GM12878 (cell line): Measurements from ENCODE around the gene VARS2. TPM values are rescaled to one million over a fixed set of nuclear protein-coding genes. Genes with fewer than 3 reads are reported as not detected.

Experiments used
- ATAC-seq: fragments of 200-7000 bp; cut with Tn5 transposase; 3 replicates; pipeline ENCODE4 v1.9.1; 2020; ENCODE audit warnings: mild to moderate bottlenecking, moderate library complexity
- BruUV-seq: library from RNA; stranded (reverse); fragments of 400-500 nt; replicated peaks from 2 replicates; lab custom pipeline; 2021; lab: Mats Ljungman, UMichigan
- CTCF ChIA-PET: fragments of 300-600 bp; sonication (Branson Sonifier 250); formaldehyde crosslinking; extraction: SDS; loops from one replicate; lab custom pipeline; 2021; ENCODE audit warnings: inconsistent platforms; lab: Yijun Ruan, JAX
- POLR2A ChIA-PET: fragments of 350-600 bp; formaldehyde crosslinking; extraction: SDS; loops from one replicate; lab custom pipeline; 2021; ENCODE audit warnings: inconsistent platforms; lab: Charles Lee
- RAD21 ChIA-PET: fragments of 300-600 bp; sonication (Branson Sonifier 250); formaldehyde crosslinking; loops from one replicate; lab custom pipeline; 2023; ENCODE audit warnings: antibody characterized with exemption; ENCODE audit not compliant: unreplicated experiment; lab: Charles Lee
- SMC1A ChIA-PET: fragments of 300-600 bp; sonication (Branson Sonifier 250); formaldehyde crosslinking; loops from one replicate; lab custom pipeline; 2023; ENCODE audit not compliant: unreplicated experiment, uncharacterized antibody; lab: Charles Lee
- DNase-seq: peaks from one replicate; pipeline ENCODE4 v3.0.0-alpha.2; 2011; ENCODE audit warnings: low read depth, low spot score
- FAIRE-seq: peaks from 3 replicates; lab custom pipeline; 2011; peaks lifted over from hg19 to GRCh38; lab: Jason Lieb, UNC
- H2AFZ ChIP-seq: 2 replicates; pipeline ENCODE4 v1.6.0; 2011; ENCODE audit warnings: low read depth, low read length, control low read depth; ENCODE audit not compliant: control insufficient read depth
- H3K27ac ChIP-seq: 2 replicates; pipeline ENCODE4 v1.5.1; 2011; ENCODE audit warnings: control low read depth; ENCODE audit not compliant: control insufficient read depth, insufficient read depth
- H3K27me3 ChIP-seq, 2 experiments: replicated peaks in 1 of 2; 2 replicates each; pipeline versions ENCODE4 v1.6.0 to v1.6.1; 2011; ENCODE audit warnings: low read length in 1 of 2; ENCODE audit not compliant: control insufficient read depth in 2 of 2, insufficient read depth in 2 of 2
- H3K36me3 ChIP-seq, 2 experiments: 2 replicates each; pipeline ENCODE4 v1.5.1; 2011; ENCODE audit warnings: low read length in 1 of 2; ENCODE audit not compliant: control insufficient read depth in 2 of 2, insufficient read depth in 2 of 2
- H3K4me1 ChIP-seq: 2 replicates; pipeline ENCODE4 v1.6.1; 2011; ENCODE audit warnings: mild to moderate bottlenecking, low read length, moderate library complexity, mixed read lengths; ENCODE audit not compliant: control insufficient read depth, insufficient read depth
- H3K4me2 ChIP-seq: 2 replicates; pipeline ENCODE4 v1.6.0; 2011; ENCODE audit warnings: control low read depth; ENCODE audit not compliant: control insufficient read depth, insufficient read depth
- H3K4me3 ChIP-seq: fragments of 200-600 bp; sonication (generic); 2 replicates; pipeline ENCODE4 v1.5.1; 2016
- H3K79me2 ChIP-seq: 2 replicates; pipeline ENCODE4 v1.6.0; 2011; ENCODE audit warnings: low read length; ENCODE audit not compliant: control insufficient read depth, insufficient read depth
- H3K9ac ChIP-seq: 2 replicates; pipeline ENCODE4 v1.8.0; 2011; ENCODE audit warnings: low read length, control low read depth, mixed read lengths; ENCODE audit not compliant: control insufficient read depth, insufficient read depth
- H3K9me3 ChIP-seq: replicated peaks from 3 replicates; pipeline ENCODE4 v1.5.1; 2011; ENCODE audit warnings: mild to moderate bottlenecking, low read length; ENCODE audit not compliant: control insufficient read depth, insufficient read depth
- H4K20me1 ChIP-seq: 2 replicates; pipeline ENCODE4 v1.6.0; 2011; ENCODE audit not compliant: control insufficient read depth, insufficient read depth
- EED ChIP-seq: sonication (generic); IDR thresholded peaks from 2 replicates; pipeline ENCODE4 v1.6.1; 2016; ENCODE audit warnings: antibody characterized with exemption, low read depth
- EP300 ChIP-seq, 2 experiments: fragments of 150-350 bp in 1 of 2; IDR thresholded peaks; 2 replicates each; pipeline ENCODE4 v1.6.1; 2011 to 2012; ENCODE audit warnings: low read depth in 2 of 2, low read length in 2 of 2, borderline replicate concordance in 1 of 2, improper control_type of control experiment in 1 of 2, inconsistent platforms in 1 of 2; ENCODE audit not compliant: control insufficient read depth in 1 of 2
- FOXM1 ChIP-seq: IDR thresholded peaks from 2 replicates; pipeline ENCODE4 v1.6.1; 2012; ENCODE audit warnings: low read depth, mild to moderate bottlenecking, inconsistent platforms, low read length, moderate library complexity
- GABPA ChIP-seq: IDR thresholded peaks from 2 replicates; pipeline ENCODE4 v1.6.1; 2014; ENCODE audit warnings: antibody characterized with exemption, low read depth, mild to moderate bottlenecking, inconsistent platforms
- IRF4 ChIP-seq: IDR thresholded peaks from 2 replicates; pipeline ENCODE4 v1.6.1; 2011; ENCODE audit warnings: low read depth, low read length
- JUNB ChIP-seq: IDR thresholded peaks from 2 replicates; pipeline ENCODE4 v1.6.1; 2016; ENCODE audit warnings: antibody characterized with exemption, mild to moderate bottlenecking
- RBBP5 ChIP-seq: fragments of 200-600 bp; sonication (generic); conservative IDR thresholded peaks from 2 replicates; pipeline ENCODE4 v1.6.1; 2016
- SMAD5 ChIP-seq: IDR thresholded peaks from 2 replicates; pipeline ENCODE4 v1.6.1; 2016; ENCODE audit warnings: antibody characterized with exemption, low read depth
- WGBS: methylation state at CpG from one replicate; pipeline ENCODE4 v1.1.6; 2016; ENCODE audit warnings: low lambda C conversion rate; ENCODE audit not compliant: insufficient replicate concordance, insufficient coverage; ENCODE audit errors: missing lambda C conversion rate; 5-methylcytosine and 5-hydroxymethylcytosine counted together
- in situ Hi-C: fragments of 300-500 bp; cut with MboI; formaldehyde crosslinking; loops from 9 replicates; pipeline ENCODE4 v1.14.3; 2018; ENCODE audit warnings: mixed read lengths
- intact Hi-C: fragments of 100-400 bp; cut with micrococcal nuclease; formaldehyde crosslinking; loops from one replicate; pipeline ENCODE4 v1.14.2; 2022; ENCODE audit not compliant: unreplicated experiment
- polyA plus RNA-seq, 11 experiments: library from polyadenylated mRNA; depleted of rRNA in 4 of 11; unstranded in 6 of 11; stranded (reverse) in 5 of 11; fragments of >200 nt; fragmentation: Nextera tagmentation in 4 of 11; fragmentation: Illumina TruSeq in 1 of 11; extraction: Ambion mirVana in 4 of 11; extraction: Trizol in 1 of 11; gene quantifications; 1 replicate in 1 of 11; 2 replicates in 10 of 11; pipeline versions ENCODE4 v1.2.1 to v1.2.3, GENCODE V29; 2011 to 2016; ENCODE audit warnings: inconsistent platforms in 2 of 11, missing spikeins in 2 of 11, low read depth in 1 of 11
- total RNA-seq, 4 experiments: library from RNA; depleted of rRNA in 3 of 4; stranded (reverse); fragments of >200 nt in 3 of 4; fragmentation: Illumina TruSeq in 1 of 4; extraction: Trizol in 1 of 4; gene quantifications; 2 replicates each; pipeline versions ENCODE4 v1.2.1 to v1.2.3, GENCODE V29; 2013 to 2021
- TF ChIP-seq, protein P1 (sequence below): fragments of 150-350 bp; IDR thresholded peaks from 2 replicates; pipeline ENCODE4 v1.6.1; 2014; ENCODE audit warnings: mild to moderate bottlenecking, low read depth, low read length
- TF ChIP-seq, protein P2 (sequence below): IDR thresholded peaks from 2 replicates; pipeline ENCODE4 v1.6.1; 2012; ENCODE audit warnings: low read depth, low read length, improper control_type of control experiment
- TF ChIP-seq, protein P3 (sequence below): fragments of 450-650 bp; IDR thresholded peaks from 2 replicates; pipeline ENCODE4 v1.6.1; 2017; ENCODE audit warnings: mild to moderate bottlenecking
- TF ChIP-seq, protein P4 (sequence below): IDR thresholded peaks from 2 replicates; pipeline ENCODE4 v1.6.1; 2011; ENCODE audit warnings: borderline replicate concordance, low read depth, mild to moderate bottlenecking, moderate library complexity, low read length; ENCODE audit not compliant: insufficient read depth, poor library complexity, severe bottlenecking
- TF ChIP-seq, protein P5 (sequence below): IDR thresholded peaks from 2 replicates; pipeline ENCODE4 v1.6.1; 2011; ENCODE audit warnings: low read depth, mild to moderate bottlenecking, low read length, moderate library complexity, borderline replicate concordance; ENCODE audit errors: extremely low read depth

The VARS2 gene
- total and polyA plus RNA-seq, 10 of the 15 experiments (the other 5 are each of a cell fraction or from before 2014, with no cell fraction given): 3.8 to 70.7 (median 49.1) TPM

DNA sequence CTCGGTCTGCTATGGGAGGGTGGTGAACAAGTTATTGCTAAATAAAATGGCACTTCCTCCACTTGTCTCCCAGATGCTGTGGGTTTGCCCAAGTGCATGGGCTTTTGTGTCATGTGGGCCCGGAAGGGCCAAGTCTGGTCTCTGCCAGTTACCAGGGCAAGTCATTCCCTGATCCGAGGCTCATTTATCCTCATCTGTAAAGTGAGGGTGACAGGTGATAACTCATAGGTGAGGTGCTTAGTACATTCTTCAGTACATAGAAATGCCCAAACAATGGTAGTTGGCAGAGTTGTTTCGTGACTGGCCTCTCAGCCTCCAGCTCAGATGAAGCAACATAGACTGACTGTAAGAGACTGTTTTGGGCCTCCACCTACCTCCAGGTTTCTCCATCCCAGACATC is 24.7 kb downstream of the VARS2 start:
- ChIA-PET RAD21 (no interaction called here), POLR2A (no interaction called here), CTCF (no interaction called here), SMC1A (no interaction called here)
- no TSS peak for BruUV-seq
- Histone ChIP-seq H4K20me1 (no peaks in the 10 kb centered on the region; the same call in 1 of the 2 replicates), H3K9me3 (no peaks in the 10 kb centered on the region), H3K36me3 (no peaks in the 10 kb centered on the region), H2AFZ (no peak overlapping the region), H3K4me3 (no peak overlapping the region), H3K4me1 (no peaks in the 10 kb centered on the region), H3K27ac (no peak overlapping the region), H3K79me2 (no peaks in the 10 kb centered on the region), H3K9ac (no peak overlapping the region), H3K27me3 (peaks cover 0 to 5% of the 10 kb centered on the region in 2 experiments; a peak in 3 of 4 replicates), H3K4me2 (no peak overlapping the region)
- intact Hi-C loops (no loop called here), in situ Hi-C loops (no loop called here)
- 12% methylated on average over 4 of the region's 4 CpGs for WGBS
- ATAC-seq (no peak), FAIRE-seq (no peak), DNase-seq (no peak)
- no peak for TF ChIP-seq IRF4
- TF ChIP-seq, protein P1, sequence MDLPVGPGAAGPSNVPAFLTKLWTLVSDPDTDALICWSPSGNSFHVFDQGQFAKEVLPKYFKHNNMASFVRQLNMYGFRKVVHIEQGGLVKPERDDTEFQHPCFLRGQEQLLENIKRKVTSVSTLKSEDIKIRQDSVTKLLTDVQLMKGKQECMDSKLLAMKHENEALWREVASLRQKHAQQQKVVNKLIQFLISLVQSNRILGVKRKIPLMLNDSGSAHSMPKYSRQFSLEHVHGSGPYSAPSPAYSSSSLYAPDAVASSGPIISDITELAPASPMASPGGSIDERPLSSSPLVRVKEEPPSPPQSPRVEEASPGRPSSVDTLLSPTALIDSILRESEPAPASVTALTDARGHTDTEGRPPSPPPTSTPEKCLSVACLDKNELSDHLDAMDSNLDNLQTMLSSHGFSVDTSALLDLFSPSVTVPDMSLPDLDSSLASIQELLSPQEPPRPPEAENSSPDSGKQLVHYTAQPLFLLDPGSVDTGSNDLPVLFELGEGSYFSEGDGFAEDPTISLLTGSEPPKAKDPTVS: no peak
- TF ChIP-seq, protein P2, sequence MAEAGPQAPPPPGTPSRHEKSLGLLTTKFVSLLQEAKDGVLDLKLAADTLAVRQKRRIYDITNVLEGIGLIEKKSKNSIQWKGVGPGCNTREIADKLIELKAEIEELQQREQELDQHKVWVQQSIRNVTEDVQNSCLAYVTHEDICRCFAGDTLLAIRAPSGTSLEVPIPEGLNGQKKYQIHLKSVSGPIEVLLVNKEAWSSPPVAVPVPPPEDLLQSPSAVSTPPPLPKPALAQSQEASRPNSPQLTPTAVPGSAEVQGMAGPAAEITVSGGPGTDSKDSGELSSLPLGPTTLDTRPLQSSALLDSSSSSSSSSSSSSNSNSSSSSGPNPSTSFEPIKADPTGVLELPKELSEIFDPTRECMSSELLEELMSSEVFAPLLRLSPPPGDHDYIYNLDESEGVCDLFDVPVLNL: no peak
- no peak for TF ChIP-seq SMAD5
- TF ChIP-seq EED: no peak
- TF ChIP-seq, protein P3, sequence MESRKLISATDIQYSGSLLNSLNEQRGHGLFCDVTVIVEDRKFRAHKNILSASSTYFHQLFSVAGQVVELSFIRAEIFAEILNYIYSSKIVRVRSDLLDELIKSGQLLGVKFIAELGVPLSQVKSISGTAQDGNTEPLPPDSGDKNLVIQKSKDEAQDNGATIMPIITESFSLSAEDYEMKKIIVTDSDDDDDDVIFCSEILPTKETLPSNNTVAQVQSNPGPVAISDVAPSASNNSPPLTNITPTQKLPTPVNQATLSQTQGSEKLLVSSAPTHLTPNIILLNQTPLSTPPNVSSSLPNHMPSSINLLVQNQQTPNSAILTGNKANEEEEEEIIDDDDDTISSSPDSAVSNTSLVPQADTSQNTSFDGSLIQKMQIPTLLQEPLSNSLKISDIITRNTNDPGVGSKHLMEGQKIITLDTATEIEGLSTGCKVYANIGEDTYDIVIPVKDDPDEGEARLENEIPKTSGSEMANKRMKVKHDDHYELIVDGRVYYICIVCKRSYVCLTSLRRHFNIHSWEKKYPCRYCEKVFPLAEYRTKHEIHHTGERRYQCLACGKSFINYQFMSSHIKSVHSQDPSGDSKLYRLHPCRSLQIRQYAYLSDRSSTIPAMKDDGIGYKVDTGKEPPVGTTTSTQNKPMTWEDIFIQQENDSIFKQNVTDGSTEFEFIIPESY: no peak
- TF ChIP-seq, protein P4, sequence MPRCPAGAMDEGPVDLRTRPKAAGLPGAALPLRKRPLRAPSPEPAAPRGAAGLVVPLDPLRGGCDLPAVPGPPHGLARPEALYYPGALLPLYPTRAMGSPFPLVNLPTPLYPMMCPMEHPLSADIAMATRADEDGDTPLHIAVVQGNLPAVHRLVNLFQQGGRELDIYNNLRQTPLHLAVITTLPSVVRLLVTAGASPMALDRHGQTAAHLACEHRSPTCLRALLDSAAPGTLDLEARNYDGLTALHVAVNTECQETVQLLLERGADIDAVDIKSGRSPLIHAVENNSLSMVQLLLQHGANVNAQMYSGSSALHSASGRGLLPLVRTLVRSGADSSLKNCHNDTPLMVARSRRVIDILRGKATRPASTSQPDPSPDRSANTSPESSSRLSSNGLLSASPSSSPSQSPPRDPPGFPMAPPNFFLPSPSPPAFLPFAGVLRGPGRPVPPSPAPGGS: no peak
- TF ChIP-seq RBBP5: no peak
- TF ChIP-seq, protein P5, sequence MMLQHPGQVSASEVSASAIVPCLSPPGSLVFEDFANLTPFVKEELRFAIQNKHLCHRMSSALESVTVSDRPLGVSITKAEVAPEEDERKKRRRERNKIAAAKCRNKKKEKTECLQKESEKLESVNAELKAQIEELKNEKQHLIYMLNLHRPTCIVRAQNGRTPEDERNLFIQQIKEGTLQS: no peak
- TF ChIP-seq JUNB: no peak
- no peak for TF ChIP-seq FOXM1
- TF ChIP-seq EP300 (IDR thresholded peaks at IDR 0.05; ENCODE audit: borderline replicate concordance in 1 of 2, control insufficient read depth in 1 of 2, low read depth in 2 of 2, low read length in 2 of 2): no peak
- TF ChIP-seq GABPA: no peak
